GM15510 (cell line): ENCODE measurements around the gene MT1G.

Experiments used
- POLR2A ChIP-seq: IDR thresholded peaks from 3 replicates; pipeline ENCODE4 v1.6.1; 2011; ENCODE audit warnings: borderline replicate concordance; ENCODE audit not compliant: insufficient read length; ENCODE audit errors: extremely low read depth

MT1G gene

GRCh38 chr16:56667581-56668571, at the start of gene MT1G:
Gene MT1G, minus strand, starts transcription at chr16:56668065. Its CDS starts 72 bp downstream, at chr16:56667993.
- TF ChIP-seq POLR2A, result no peak

DNA sequence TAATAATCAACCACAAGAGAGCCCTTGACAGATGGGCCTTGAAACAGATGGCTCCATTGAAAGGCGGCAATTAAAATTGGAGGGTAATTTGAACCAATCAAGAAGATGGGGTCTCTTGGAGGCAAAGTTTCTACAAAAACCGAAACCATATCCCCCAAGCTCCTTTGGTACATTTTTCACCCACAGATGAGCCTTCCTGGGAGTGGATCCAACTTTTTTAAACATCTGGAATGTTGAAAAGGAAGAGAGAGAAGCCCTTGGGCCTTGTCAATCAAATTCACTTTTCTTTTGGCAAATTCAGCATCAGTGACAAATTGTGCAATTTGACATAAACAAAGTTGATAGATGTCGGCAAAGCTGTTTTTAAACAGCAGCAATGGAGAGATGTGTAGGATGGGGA, 48.9 kb upstream of the MT1G start:
- TF ChIP-seq POLR2A, result no peak

- no peak for TF ChIP-seq POLR2A
Measured at GRCh38 chr16:56715126-56715525, 47.3 kb upstream of the MT1G start.

GRCh38 chr16:56713794-56714193, 45.9 kb upstream of the MT1G start:
- TF ChIP-seq POLR2A, result no peak

DNA sequence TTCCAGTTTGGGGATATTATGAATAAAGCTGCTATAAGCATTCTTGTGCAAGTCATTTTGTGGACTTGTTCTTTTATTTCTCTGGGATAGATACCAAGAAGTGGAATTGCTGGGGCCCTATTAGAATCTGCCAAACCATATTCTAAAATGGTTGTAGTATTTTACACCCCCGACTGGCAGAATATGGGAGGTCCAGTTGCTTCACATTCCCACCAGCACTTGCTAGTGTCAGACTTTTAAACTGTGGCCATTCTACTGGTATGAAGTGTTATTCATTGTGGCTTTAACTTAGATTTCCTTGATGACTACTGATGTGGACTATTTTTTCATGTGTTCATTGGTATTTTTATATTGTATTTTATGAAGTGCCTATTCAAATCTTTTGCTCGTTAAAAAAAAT, 44.0 kb upstream of the MT1G start:
- no peak for TF ChIP-seq POLR2A

DNA sequence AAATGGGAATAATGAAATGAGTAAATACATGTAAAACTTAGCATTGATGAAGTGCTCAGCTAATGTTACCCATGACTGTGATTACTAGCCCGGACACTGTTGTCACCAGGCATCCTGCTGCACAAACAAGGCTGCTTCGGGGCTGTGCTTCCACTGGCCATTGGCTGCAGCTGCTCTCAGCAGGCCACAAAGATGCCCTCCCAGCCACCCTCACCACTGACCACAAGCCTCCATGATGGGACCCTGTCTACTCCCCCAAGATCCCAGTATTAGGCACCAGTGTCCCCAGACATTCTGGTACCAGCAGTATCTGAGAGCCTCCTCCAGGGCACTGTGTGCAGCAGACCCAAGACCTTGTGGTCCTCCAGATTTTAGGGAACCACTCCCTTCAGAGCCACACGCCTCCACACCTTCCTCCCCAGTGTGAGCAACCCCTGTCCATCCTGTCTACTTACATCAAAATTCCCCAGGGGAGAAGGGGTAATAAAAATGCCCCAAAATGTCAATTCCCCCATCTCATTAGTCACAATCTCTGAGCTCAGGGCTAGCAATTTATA, 42.4 kb upstream of the MT1G start:
- TF ChIP-seq POLR2A, result no peak

DNA sequence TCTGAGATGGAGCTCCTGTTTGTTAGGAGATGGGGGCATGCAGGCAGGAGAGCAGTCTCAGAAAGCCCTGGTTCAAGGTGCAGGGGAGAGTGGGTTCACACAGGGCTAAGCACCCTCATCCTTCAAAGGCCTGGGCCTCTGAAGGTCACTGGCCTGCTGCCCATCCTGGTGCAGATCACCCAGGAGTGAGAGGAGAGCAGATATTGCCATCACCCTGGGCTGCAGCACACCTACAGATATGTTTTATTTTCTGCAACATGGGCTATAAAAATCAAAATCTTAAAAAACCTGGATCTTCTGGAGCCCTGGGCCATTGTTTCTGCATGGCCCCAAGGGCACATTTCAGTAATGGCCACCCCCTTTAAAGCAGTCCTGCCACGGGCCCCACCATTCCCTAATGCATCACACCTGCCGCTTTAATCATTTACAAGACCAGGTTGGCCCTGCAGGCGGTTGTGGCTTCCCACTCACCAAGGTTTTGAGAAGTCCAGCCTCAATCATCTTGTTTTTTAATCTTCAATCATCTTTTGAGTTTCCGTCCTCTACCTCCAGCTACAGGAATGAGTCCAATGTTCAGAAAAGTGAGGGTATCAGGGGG, 41.7 kb upstream of the MT1G start:
- TF ChIP-seq POLR2A, result no peak

GRCh38 chr16:56708525-56709442, 40.9 kb upstream of the MT1G start:
- no peak for TF ChIP-seq POLR2A

GRCh38 chr16:56702836-56703235, 35.0 kb upstream of the MT1G start:
- no peak for TF ChIP-seq POLR2A

DNA sequence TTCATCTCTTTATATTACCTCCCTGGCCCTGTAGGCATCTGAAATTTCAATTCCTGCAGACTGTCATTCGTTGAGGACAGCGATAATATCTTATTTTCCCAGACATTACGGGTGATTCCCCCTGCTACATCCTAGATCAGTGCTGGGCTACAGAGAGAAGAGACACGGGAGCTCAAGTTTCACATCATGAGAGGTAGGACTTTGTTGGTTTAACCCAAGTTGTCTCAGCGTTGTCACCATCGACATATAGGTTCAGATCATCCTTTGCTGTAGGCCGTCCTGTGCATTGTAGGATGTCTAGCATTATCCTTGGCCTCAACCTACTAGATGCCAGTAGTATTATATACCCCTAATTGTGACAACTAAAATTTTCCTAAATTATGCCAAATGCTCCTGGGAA, 33.7 kb upstream of the MT1G start:
- TF ChIP-seq POLR2A, result no peak

DNA sequence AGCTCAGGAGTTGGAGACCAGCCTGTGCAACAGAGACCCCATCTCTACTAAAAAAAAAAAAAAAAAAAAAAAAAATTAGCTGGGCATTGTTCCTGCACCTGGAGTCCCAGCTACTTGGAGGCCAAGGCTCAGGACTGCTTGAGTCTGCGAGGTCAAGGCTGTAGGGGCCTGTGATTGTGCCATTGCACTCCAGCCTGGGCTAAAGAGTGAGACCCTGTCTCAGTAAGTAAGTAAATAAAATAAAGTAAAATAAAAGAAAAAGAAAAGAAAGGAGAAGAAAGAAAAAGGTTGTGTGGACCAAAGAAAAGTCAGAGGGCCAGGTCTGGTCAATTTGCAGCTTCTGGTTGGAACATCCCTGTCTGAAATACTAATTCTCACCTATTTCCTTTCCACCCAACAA, 32.8 kb upstream of the MT1G start:
- TF ChIP-seq POLR2A, result no peak

DNA sequence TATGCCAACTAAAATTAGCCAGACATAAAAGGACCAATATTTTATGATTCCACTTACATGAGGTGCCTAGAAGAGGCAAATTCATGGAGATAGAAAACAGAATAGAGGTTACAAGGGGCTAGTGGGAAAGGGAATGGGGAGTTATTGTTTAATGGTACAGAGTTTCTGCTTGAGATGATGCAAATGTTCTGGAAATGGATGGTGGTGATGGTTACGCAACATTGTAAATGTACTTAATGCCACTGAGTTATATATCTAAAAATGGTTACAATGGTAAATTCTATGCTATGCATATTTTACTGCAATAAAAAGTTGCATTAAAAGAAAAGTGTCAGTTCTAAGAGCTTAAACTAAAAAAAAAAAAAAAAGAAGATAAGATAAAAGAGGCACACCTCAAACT, 32.3 kb upstream of the MT1G start:
- no peak for TF ChIP-seq POLR2A

- TF ChIP-seq POLR2A, result no peak
Measured at GRCh38 chr16:56697456-56698155, 29.7 kb upstream of the MT1G start.

DNA sequence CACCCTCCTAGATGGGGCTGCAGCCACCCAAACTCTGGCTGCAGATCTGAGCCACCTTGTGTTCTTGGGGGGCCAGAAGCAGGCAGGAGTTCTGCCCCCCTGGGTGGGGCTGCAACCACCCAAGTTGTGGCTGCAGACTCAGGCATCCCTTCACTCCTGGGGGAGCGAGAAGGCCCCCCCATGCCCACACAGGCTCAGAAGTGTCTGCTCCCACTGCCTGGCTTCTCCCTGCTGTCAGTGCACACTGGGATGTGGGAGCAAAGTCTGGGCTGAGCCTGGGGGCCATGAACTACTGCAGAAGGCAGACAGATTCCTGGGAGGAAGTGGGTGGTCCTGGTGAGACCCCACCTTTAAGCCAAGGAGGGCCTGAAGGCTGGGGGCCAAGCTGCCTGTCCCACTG, 27.4 kb upstream of the MT1G start:
- TF ChIP-seq POLR2A, result no peak

DNA sequence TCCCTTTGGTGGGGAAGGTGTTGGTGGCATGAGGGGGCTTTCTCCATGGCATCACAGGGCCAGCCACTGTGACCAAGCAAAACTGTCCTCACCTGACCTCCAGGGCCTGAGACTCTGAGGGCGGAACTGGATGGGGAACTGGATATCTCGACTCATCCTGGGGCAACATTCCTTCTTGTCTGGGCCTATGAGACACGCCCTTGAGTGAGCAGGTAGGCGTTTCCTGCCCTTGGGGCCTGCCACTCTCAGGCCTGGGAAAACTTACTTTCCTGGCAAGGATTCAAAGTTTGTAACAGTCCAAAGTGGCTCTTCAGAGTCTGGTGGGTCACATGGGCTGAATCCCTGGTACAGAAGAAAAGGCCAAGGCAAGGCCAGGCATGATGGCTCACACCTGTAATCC, 24.0 kb upstream of the MT1G start:
- no peak for TF ChIP-seq POLR2A
